GM23248 (cell line): Measurements from ENCODE around the gene FZD7. TPM values are rescaled to one million over a fixed set of nuclear protein-coding genes. Genes with fewer than 3 reads are reported as not detected.

Experiments
- DNase-seq: peaks from one replicate; pipeline ENCODE4 v3.0.0-alpha.2; 2015
- H2AFZ ChIP-seq: fragments of 200-600 bp; sonication (generic); 2 replicates; pipeline ENCODE4 v1.6.1; 2016; ENCODE audit warnings: antibody characterized with exemption
- H3F3A ChIP-seq: fragments of 200-600 bp; sonication (generic); 2 replicates; pipeline ENCODE4 v1.6.1; 2016; ENCODE audit warnings: mild to moderate bottlenecking, antibody characterized with exemption, mixed run types; ENCODE audit not compliant: insufficient read depth
- H3K27ac ChIP-seq: fragments of 200-600 bp; sonication (generic); 2 replicates; pipeline ENCODE4 v1.5.1; 2016; ENCODE audit warnings: mild to moderate bottlenecking
- H3K27me3 ChIP-seq: fragments of 200-600 bp; sonication (generic); replicated peaks from 2 replicates; pipeline ENCODE4 v1.6.1; 2016; ENCODE audit warnings: mild to moderate bottlenecking; ENCODE audit not compliant: insufficient read depth
- H3K36me3 ChIP-seq: fragments of 200-600 bp; sonication (generic); 2 replicates; pipeline ENCODE4 v1.6.1; 2016; ENCODE audit warnings: low read depth, mild to moderate bottlenecking
- H3K4me1 ChIP-seq: fragments of 200-600 bp; sonication (generic); 2 replicates; pipeline ENCODE4 v1.6.1; 2016; ENCODE audit warnings: mild to moderate bottlenecking; ENCODE audit not compliant: insufficient read depth
- H3K4me2 ChIP-seq: fragments of 200-600 bp; sonication (generic); one replicate; pipeline ENCODE4 v1.6.1; 2016; ENCODE audit warnings: mild to moderate bottlenecking; ENCODE audit not compliant: unreplicated experiment
- H3K4me3 ChIP-seq: fragments of 200-600 bp; sonication (generic); 2 replicates; pipeline ENCODE4 v1.5.1; 2016; ENCODE audit warnings: mild to moderate bottlenecking
- H3K79me2 ChIP-seq: fragments of 200-600 bp; sonication (generic); 2 replicates; pipeline ENCODE4 v1.6.1; 2016; ENCODE audit warnings: mild to moderate bottlenecking; ENCODE audit not compliant: insufficient read depth
- H3K9ac ChIP-seq: fragments of 200-600 bp; sonication (generic); 2 replicates; pipeline ENCODE4 v1.6.1; 2016; ENCODE audit warnings: mild to moderate bottlenecking
- H3K9me2 ChIP-seq: fragments of 200-600 bp; sonication (generic); 2 replicates; pipeline ENCODE4 v1.6.1; 2016; ENCODE audit warnings: mixed run types, mild to moderate bottlenecking, moderate library complexity; ENCODE audit not compliant: insufficient read depth
- H3K9me3 ChIP-seq: fragments of 200-600 bp; sonication (generic); one replicate; pipeline ENCODE4 v1.6.1; 2017; ENCODE audit warnings: low read depth
- H4K20me1 ChIP-seq: fragments of 200-600 bp; sonication (generic); 2 replicates; pipeline ENCODE4 v1.6.0; 2016; ENCODE audit not compliant: insufficient read depth
- EZH2 ChIP-seq: fragments of 200-600 bp; sonication (generic); IDR thresholded peaks from 2 replicates; pipeline ENCODE4 v1.6.1; 2018; ENCODE audit warnings: antibody characterized with exemption, mild to moderate bottlenecking; ENCODE audit not compliant: insufficient read depth, poor library complexity, severe bottlenecking
- EZH2phosphoT487 ChIP-seq: fragments of 200-600 bp; sonication (generic); IDR thresholded peaks from 2 replicates; pipeline ENCODE4 v1.6.1; 2018; ENCODE audit warnings: antibody characterized with exemption, moderate library complexity, mild to moderate bottlenecking, low read depth; ENCODE audit not compliant: insufficient read depth
- WGBS, 2 experiments: methylation state at CpG; one replicate each; pipeline ENCODE4 v1.1.6; 2015 to 2017; ENCODE audit warnings: low lambda C conversion rate in 2 of 2, low coverage in 1 of 2; ENCODE audit errors: missing lambda C conversion rate in 2 of 2; 5-methylcytosine and 5-hydroxymethylcytosine counted together
- in situ Hi-C: fragments of 300-500 bp; cut with MboI; formaldehyde crosslinking; loops from 2 replicates; pipeline ENCODE4 v1.15.0; 2020
- polyA plus RNA-seq: library from polyadenylated mRNA; unstranded; fragments of >200 nt; fragmentation: Nextera tagmentation; extraction: Ambion mirVana; gene quantifications from 2 replicates; pipeline ENCODE4 v1.2.1, GENCODE V29; 2016
- total RNA-seq: library from RNA; depleted of rRNA; stranded (reverse); fragments of >200 nt; shearing (Covaris generic); gene quantifications from 2 replicates; pipeline ENCODE4 v1.2.3, GENCODE V29; 2014

Gene FZD7
- total and polyA plus RNA-seq, 2 experiments from 2014 or later = 19.4 to 56.4 TPM

- no peak overlapping the region for H3K27ac ChIP-seq
- H3K9me3 ChIP-seq = no peaks in the 10 kb centered on the region
- TF ChIP-seq EZH2 = no peak
- TF ChIP-seq EZH2phosphoT487 = no peak
- H3K9me2 ChIP-seq = no peaks in the 10 kb centered on the region
- H3K4me2 ChIP-seq = no peak overlapping the region
- in situ Hi-C loops = no loop called here
- no peaks in the 10 kb centered on the region for H3K36me3 ChIP-seq
- no peaks in the 10 kb centered on the region for H4K20me1 ChIP-seq
- peaks cover 10% of the 10 kb centered on the region for H3F3A ChIP-seq
- 62% methylated on average over 3 of the region's 3 CpGs for WGBS, 2 experiments
- no peak for DNase-seq
- peaks cover 12% of the 10 kb centered on the region for H3K4me1 ChIP-seq
- no peak overlapping the region for H3K4me3 ChIP-seq
- H3K9ac ChIP-seq = no peak overlapping the region
- H3K27me3 ChIP-seq = no peaks in the 10 kb centered on the region
- H3K79me2 ChIP-seq = no peaks in the 10 kb centered on the region
- no peak overlapping the region for H2AFZ ChIP-seq
These were observed 21.0 kb downstream of the FZD7 start for GRCh38 chr2:202054679-202055078.

- Histone ChIP-seq H3K9me3 (no peaks in the 10 kb centered on the region), H3K27ac (no peak overlapping the region), H3K4me1 (peaks cover 8% of the 10 kb centered on the region), H2AFZ (no peak overlapping the region), H3K4me3 (no peak overlapping the region), H3F3A (peaks cover 6% of the 10 kb centered on the region), H3K27me3 (no peaks in the 10 kb centered on the region), H3K79me2 (no peaks in the 10 kb centered on the region), H4K20me1 (no peaks in the 10 kb centered on the region), H3K9me2 (no peaks in the 10 kb centered on the region), H3K4me2 (no peak overlapping the region), H3K36me3 (no peaks in the 10 kb centered on the region), H3K9ac (no peak overlapping the region)
- peak; percentile 24 for DNase-seq
- in situ Hi-C loops = no loop called here
- no peak for TF ChIP-seq EZH2
- no peak for TF ChIP-seq EZH2phosphoT487
- 75 to 82% methylated on average over 2 of the region's 2 CpGs for WGBS, 2 experiments
These were observed 23.0 kb downstream of the FZD7 start for GRCh38 chr2:202056611-202057010.

- in situ Hi-C loops = no loop called here
- H3K27me3 ChIP-seq = no peaks in the 10 kb centered on the region
- peaks cover 17% of the 10 kb centered on the region for H3K4me1 ChIP-seq
- peaks cover 26% of the 10 kb centered on the region for H3F3A ChIP-seq
- H3K9me2 ChIP-seq = no peaks in the 10 kb centered on the region
- no peak overlapping the region for H3K4me2 ChIP-seq
- no peak overlapping the region for H3K4me3 ChIP-seq
- no peak overlapping the region for H3K27ac ChIP-seq
- H3K79me2 ChIP-seq = no peaks in the 10 kb centered on the region
- H4K20me1 ChIP-seq = no peaks in the 10 kb centered on the region
- no peaks in the 10 kb centered on the region for H3K36me3 ChIP-seq
- no peak overlapping the region for H2AFZ ChIP-seq
- no peaks in the 10 kb centered on the region for H3K9me3 ChIP-seq
- 90 to 94% methylated on average over 3 of the region's 3 CpGs for WGBS, 2 experiments
- H3K9ac ChIP-seq = no peak overlapping the region
- TF ChIP-seq EZH2 = no peak
- no peak for TF ChIP-seq EZH2phosphoT487
- no peak for DNase-seq
These were observed 26.6 kb downstream of the FZD7 start for GRCh38 chr2:202060218-202060617.

- no peaks in the 10 kb centered on the region for H4K20me1 ChIP-seq
- H3K9me2 ChIP-seq = no peaks in the 10 kb centered on the region
- no peak overlapping the region for H3K4me2 ChIP-seq
- H3K9me3 ChIP-seq = no peaks in the 10 kb centered on the region
- H3K36me3 ChIP-seq = no peaks in the 10 kb centered on the region
- H3K4me1 ChIP-seq = peaks cover 17% of the 10 kb centered on the region
- WGBS, 2 experiments = 92 to 100% methylated on average over 2 of the region's 2 CpGs
- no peak for TF ChIP-seq EZH2
- TF ChIP-seq EZH2phosphoT487 = no peak
- H3K9ac ChIP-seq = no peak overlapping the region
- no peak overlapping the region for H2AFZ ChIP-seq
- no peak overlapping the region for H3K27ac ChIP-seq
- in situ Hi-C loops = no loop called here
- H3K79me2 ChIP-seq = no peaks in the 10 kb centered on the region
- H3K4me3 ChIP-seq = no peak overlapping the region
- H3F3A ChIP-seq = peaks cover 28% of the 10 kb centered on the region
- H3K27me3 ChIP-seq = no peaks in the 10 kb centered on the region
- no peak for DNase-seq
These were observed 28.0 kb downstream of the FZD7 start for GRCh38 chr2:202061695-202062094.

GRCh38 chr2:202064171-202064880 lies 30.7 kb downstream of the FZD7 start:
- WGBS, 2 experiments = 0 to 6% methylated on average over 3 of the region's 3 CpGs
- TF ChIP-seq EZH2phosphoT487 (no peak), EZH2 (no peak)

More at GRCh38 chr2:202064171-202064880, 30.7 kb downstream of the FZD7 start:
- Histone ChIP-seq H4K20me1 (no peaks in the 10 kb centered on the region), H3K79me2 (no peaks in the 10 kb centered on the region), H3K9me3 (no peaks in the 10 kb centered on the region), H3K9me2 (no peaks in the 10 kb centered on the region), H3K27ac (peak overlapping the region; percentile 79), H3K9ac (peak overlapping the region; percentile 37; the same call in 1 of the 2 replicates), H3K27me3 (no peaks in the 10 kb centered on the region), H3K4me2 (peak overlapping the region; percentile 71), H3F3A (peaks cover 28% of the 10 kb centered on the region), H3K36me3 (no peaks in the 10 kb centered on the region), H3K4me3 (peak overlapping the region; percentile 24), H3K4me1 (peaks cover 17% of the 10 kb centered on the region), H2AFZ (peak overlapping the region; percentile 57)
- in situ Hi-C loops = no loop called here
- DNase-seq = peak; percentile 92
